Stimulated activated naive CD8-positive, alpha-beta T cell treated with anti-CD3 and anti-CD28 coated beads, Interleukin-15, Interleukin-2, amounts not matched to agents 100 U/mL and 50 U/mL, for 24 hours (primary cell): ENCODE measurements around the gene PLEKHH1.

Source experiments
- ATAC-seq: fragments of 150-1000 bp; cut with Tn5 transposase; one replicate; pipeline ENCODE4 v1.10.0; 2021
- DNase-seq: peaks from one replicate; pipeline ENCODE4 v3.0.0; 2021

The PLEKHH1 gene

GRCh38 chr14:67630186-67630585 is 97.1 kb downstream of the PLEKHH1 start:
- no peak for ATAC-seq

GRCh38 chr14:67630938-67631337 is 97.8 kb downstream of the PLEKHH1 start:
- ATAC-seq (no peak), DNase-seq (no peak)

More at GRCh38 chr14:67630186-67630585, 97.1 kb downstream of the PLEKHH1 start:
- DNase-seq, result no peak

- no peak for DNase-seq
- no peak for ATAC-seq
Measured at GRCh38 chr14:67633451-67634147, 100.5 kb downstream of the PLEKHH1 start.

- DNase-seq (no peak), ATAC-seq (peak; percentile 28)
Measured at GRCh38 chr14:67636361-67636919, 103.3 kb downstream of the PLEKHH1 start.

GRCh38 chr14:67638642-67639041 is 105.6 kb downstream of the PLEKHH1 start:
- no peak for DNase-seq
- no peak for ATAC-seq
